H1 (cell line): ENCODE results near the gene ZC3HAV1. TPM values are rescaled to one million over a fixed set of nuclear protein-coding genes. Genes with fewer than 3 reads are reported as not detected.

Source experiments
- CTCF ChIA-PET: fragments of 300-600 bp; sonication (Branson Sonifier 250); formaldehyde crosslinking; loops from one replicate; lab custom pipeline; 2021; ENCODE audit not compliant: partially characterized antibody; lab: Charles Lee
- POLR2A ChIA-PET: fragments of 300-600 bp; sonication (Branson Sonifier 250); formaldehyde crosslinking; loops from one replicate; lab custom pipeline; 2021; ENCODE audit warnings: inconsistent platforms; ENCODE audit not compliant: partially characterized antibody; lab: Charles Lee
- DNase-seq, 2 experiments: peaks; one replicate each; pipeline versions ENCODE4 v3.0.0 to v3.0.0-alpha.2; 2010 to 2022; ENCODE audit warnings: low spot score in 2 of 2, low read depth in 1 of 2, mixed read lengths in 1 of 2
- FAIRE-seq: peaks from 2 replicates; lab custom pipeline; 2011; peaks lifted over from hg19 to GRCh38; lab: Jason Lieb, UNC
- H2AFZ ChIP-seq: 2 replicates; pipeline ENCODE4 v1.8.1; 2012; ENCODE audit warnings: low read length, inconsistent platforms
- H2AK5ac ChIP-seq: 2 replicates; pipeline ENCODE4 v1.6.1; 2013; ENCODE audit warnings: low read depth, low read length
- H2BK120ac ChIP-seq: replicated peaks from 2 replicates; pipeline ENCODE3; 2013; ENCODE audit warnings: low read depth, low read length, inconsistent platforms
- H2BK12ac ChIP-seq: 2 replicates; pipeline ENCODE4 v1.6.1; 2013; ENCODE audit warnings: low read depth, low read length
- H2BK15ac ChIP-seq: 2 replicates; pipeline ENCODE4 v1.6.1; 2013; ENCODE audit warnings: low read length
- H2BK20ac ChIP-seq: 2 replicates; pipeline ENCODE4 v1.6.1; 2013; ENCODE audit warnings: low read length
- H2BK5ac ChIP-seq: 2 replicates; pipeline ENCODE4 v1.6.1; 2013; ENCODE audit warnings: low read depth, low read length
- H3K14ac ChIP-seq: 2 replicates; pipeline ENCODE4 v1.6.1; 2013; ENCODE audit warnings: inconsistent platforms; ENCODE audit not compliant: insufficient read length
- H3K18ac ChIP-seq: 2 replicates; pipeline ENCODE4 v1.6.1; 2013; ENCODE audit warnings: low read length; ENCODE audit errors: extremely low read depth
- H3K23ac ChIP-seq: 2 replicates; pipeline ENCODE4 v1.6.1; 2013; ENCODE audit warnings: inconsistent platforms; ENCODE audit not compliant: insufficient read length
- H3K23me2 ChIP-seq: 2 replicates; pipeline ENCODE4 v1.6.1; 2013; ENCODE audit warnings: low read depth, low read length
- H3K27ac ChIP-seq: 2 replicates; pipeline ENCODE4 v1.6.1; 2011; ENCODE audit warnings: low read depth, low read length, inconsistent platforms
- H3K27me3 ChIP-seq, 4 experiments: replicated peaks in 1 of 4; 1 replicate in 1 of 4; 2 replicates in 3 of 4; pipeline versions ENCODE4 v1.6.1 to v1.8.1; 2011 to 2013; ENCODE audit warnings: low read length in 3 of 4, mild to moderate bottlenecking in 3 of 4, inconsistent platforms in 2 of 4, mixed read lengths in 2 of 4, moderate library complexity in 1 of 4; ENCODE audit not compliant: control insufficient read depth in 3 of 4, insufficient read depth in 3 of 4; ENCODE audit errors: extremely low read depth in 1 of 4
- H3K36me3 ChIP-seq, 4 experiments: 2 replicates each; pipeline versions ENCODE4 v1.6.1 to v1.8.1; 2011 to 2013; ENCODE audit warnings: mild to moderate bottlenecking in 4 of 4, low read length in 3 of 4, moderate library complexity in 2 of 4, control low read depth in 1 of 4, inconsistent platforms in 1 of 4; ENCODE audit not compliant: insufficient read depth in 4 of 4, control insufficient read depth in 2 of 4
- H3K4ac ChIP-seq: replicated peaks from 2 replicates; pipeline ENCODE3; 2013; ENCODE audit warnings: low read length, low read depth, mixed read lengths, inconsistent platforms; ENCODE audit not compliant: insufficient read length
- H3K4me1 ChIP-seq, 4 experiments: replicated peaks in 1 of 4; 1 replicate in 1 of 4; 2 replicates in 3 of 4; pipeline versions ENCODE4 v1.6.1 to v1.8.1; 2011 to 2013; ENCODE audit warnings: low read length in 3 of 4, inconsistent platforms in 2 of 4, mixed read lengths in 1 of 4; ENCODE audit not compliant: insufficient read depth in 4 of 4, control insufficient read depth in 3 of 4
- H3K4me2 ChIP-seq, 2 experiments: 2 replicates each; pipeline versions ENCODE4 v1.6.1 to v1.8.1; 2011 to 2013; ENCODE audit warnings: low read depth in 2 of 2, low read length in 2 of 2, control low read depth in 1 of 2, inconsistent platforms in 1 of 2, mild to moderate bottlenecking in 1 of 2; ENCODE audit not compliant: insufficient read depth in 1 of 2
- H3K4me3 ChIP-seq, 4 experiments: fragments of 200-600, 300-600 bp in 1 of 4; sonication (generic), shearing (Covaris generic), sonication (Bioruptor Twin) in 1 of 4; 2 replicates each; pipeline versions ENCODE4 v1.5.1 to v1.8.1; 2011 to 2016; ENCODE audit warnings: low read length in 4 of 4, low read depth in 3 of 4, control low read depth in 2 of 4, inconsistent platforms in 2 of 4, mild to moderate bottlenecking in 2 of 4, mixed read lengths in 1 of 4, moderate library complexity in 1 of 4; ENCODE audit not compliant: insufficient read depth in 2 of 4; ENCODE audit errors: extremely low read depth in 1 of 4
- H3K56ac ChIP-seq: replicated peaks from 2 replicates; pipeline ENCODE3; 2013; ENCODE audit warnings: low read depth, mild to moderate bottlenecking, mixed read lengths, low read length, inconsistent platforms; ENCODE audit not compliant: insufficient read length
- H3K79me1 ChIP-seq: 2 replicates; pipeline ENCODE4 v1.6.1; 2013; ENCODE audit warnings: low read depth, low read length, control low read depth
- H3K79me2 ChIP-seq, 2 experiments: 2 replicates each; pipeline versions ENCODE4 v1.6.1 to v1.8.1; 2012 to 2013; ENCODE audit warnings: low read length in 2 of 2, mild to moderate bottlenecking in 2 of 2, inconsistent platforms in 1 of 2; ENCODE audit not compliant: insufficient read depth in 2 of 2, control insufficient read depth in 1 of 2
- H3K9ac ChIP-seq, 4 experiments: replicated peaks in 1 of 4; 1 replicate in 1 of 4; 2 replicates in 3 of 4; pipeline versions ENCODE4 v1.6.1 to v1.8.1; 2011 to 2013; ENCODE audit warnings: low read depth in 3 of 4, low read length in 3 of 4, control low read depth in 2 of 4, mild to moderate bottlenecking in 2 of 4, moderate library complexity in 2 of 4, inconsistent platforms in 1 of 4; ENCODE audit errors: extremely low read depth in 1 of 4
- H3K9me3 ChIP-seq, 2 experiments: 2 replicates each; pipeline versions ENCODE4 v1.6.1 to v1.8.1; 2012 to 2013; ENCODE audit warnings: mild to moderate bottlenecking in 2 of 2, moderate library complexity in 2 of 2, control low read depth in 1 of 2, inconsistent platforms in 1 of 2, low read depth in 1 of 2, low read length in 1 of 2, mixed read lengths in 1 of 2; ENCODE audit not compliant: insufficient read depth in 2 of 2
- H4K20me1 ChIP-seq, 2 experiments: replicated peaks in 1 of 2; 2 replicates each; pipeline versions ENCODE3 to v1.8.1; 2011 to 2013; ENCODE audit warnings: inconsistent platforms in 2 of 2, low read length in 2 of 2, mild to moderate bottlenecking in 1 of 2; ENCODE audit not compliant: insufficient read depth in 2 of 2, control insufficient read depth in 1 of 2
- H4K5ac ChIP-seq: 2 replicates; pipeline ENCODE4 v1.6.1; 2013; ENCODE audit warnings: low read length, low read depth, mixed read lengths, inconsistent platforms; ENCODE audit not compliant: insufficient read length
- H4K8ac ChIP-seq: 2 replicates; pipeline ENCODE4 v1.8.0; 2013; ENCODE audit warnings: mild to moderate bottlenecking, moderate library complexity, low read length, inconsistent platforms; ENCODE audit not compliant: insufficient read depth; ENCODE audit errors: extremely low read depth
- H4K91ac ChIP-seq: replicated peaks from 2 replicates; pipeline ENCODE3; 2013; ENCODE audit warnings: low read length, mixed read lengths, inconsistent platforms; ENCODE audit not compliant: insufficient read length
- CBX5 ChIP-seq: fragments of 300-800, 300-1000 bp; sonication (generic); IDR thresholded peaks from 2 replicates; pipeline ENCODE4 v1.7.1; 2016; ENCODE audit warnings: antibody characterized with exemption, low read length, low read depth
- MAX ChIP-seq: IDR thresholded peaks from 2 replicates; pipeline ENCODE4 v1.6.1; 2012; ENCODE audit warnings: inconsistent platforms
- TBP ChIP-seq: IDR thresholded peaks from 2 replicates; pipeline ENCODE4 v1.6.1; 2011; ENCODE audit warnings: low read depth, low read length, improper control_type of control experiment
- YY1 ChIP-seq: IDR thresholded peaks from 2 replicates; pipeline ENCODE4 v1.6.1; 2011; ENCODE audit warnings: low read depth, mild to moderate bottlenecking, low read length
- WGBS, 2 experiments: shearing (Covaris generic) in 1 of 2; methylation state at CpG; one replicate each; pipeline versions ENCODE4 v1.1.6 to v1.1.7; 2013 to 2015; ENCODE audit warnings: low lambda C conversion rate in 2 of 2, mixed read lengths in 2 of 2, inconsistent platforms in 1 of 2, low coverage in 1 of 2, missing lambda C conversion rate in 1 of 2; ENCODE audit not compliant: insufficient replicate concordance in 2 of 2, insufficient coverage in 1 of 2, insufficient read length in 1 of 2; ENCODE audit errors: extremely low coverage in 1 of 2, missing lambda C conversion rate in 1 of 2; 5-methylcytosine and 5-hydroxymethylcytosine counted together
- polyA plus RNA-seq, 7 experiments: library from polyadenylated mRNA; depleted of rRNA in 3 of 7; stranded (reverse) in 5 of 7; unstranded in 2 of 7; fragments of >200 nt in 5 of 7; fragments of 200-250 nt in 2 of 7; gene quantifications; 1 replicate in 5 of 7; 2 replicates in 1 of 7; 4 replicates in 1 of 7; pipeline versions ENCODE4 v1.2.1 to v1.2.3, GENCODE V29; 2011 to 2013; ENCODE audit warnings: missing spikeins in 2 of 7, mixed read lengths in 2 of 7
- total RNA-seq: library from RNA; stranded (reverse); fragmentation: NEBNext Ultra II Directional; extraction: Animal tissue kit (Norgen Biotek cat#: 25700); gene quantifications from 2 replicates; pipeline ENCODE4 v1.2.1, GENCODE V29; 2021

The ZC3HAV1 gene
- total and polyA plus RNA-seq, 2 of the 8 experiments (the other 6 are each of a cell fraction or from before 2014, with no cell fraction given) = 22.5 to 43.4 TPM

GRCh38 chr7:139086454-139086853 is 23.1 kb downstream of the ZC3HAV1 start:
- Histone ChIP-seq H3K27ac (no peak overlapping the region), H3K4me2 (no peak overlapping the region), H4K20me1 (peaks cover 0 to under 1% of the 10 kb centered on the region in 2 experiments), H3K23ac (no peak overlapping the region), H3K9ac (no peak overlapping the region), H4K91ac (no peak overlapping the region), H2BK20ac (no peak overlapping the region), H2BK12ac (no peak overlapping the region), H3K4ac (no peak overlapping the region), H3K14ac (no peak overlapping the region), H3K18ac (no peak overlapping the region), H3K79me2 (no peaks in the 10 kb centered on the region; a peak in 1 of 4 replicates), H3K36me3 (peaks cover 0 to 32% (median 19%) of the 10 kb centered on the region in 4 experiments; a peak in 5 of 8 replicates), H3K23me2 (no peaks in the 10 kb centered on the region), H3K4me3 (no peak overlapping the region), H4K5ac (no peak overlapping the region), H2BK5ac (no peak overlapping the region), H2AK5ac (no peak overlapping the region), H2BK120ac (no peak overlapping the region), H2AFZ (no peak overlapping the region), H3K27me3 (no peaks in the 10 kb centered on the region), H3K79me1 (peaks cover under 1% of the 10 kb centered on the region; the same call in 1 of the 2 replicates), H4K8ac (no peak overlapping the region), H3K56ac (no peak overlapping the region), H2BK15ac (no peak overlapping the region), H3K9me3 (no peaks in the 10 kb centered on the region), H3K4me1 (no peaks in the 10 kb centered on the region)
- 86% methylated on average over 2 of the region's 2 CpGs; no CpG with 5 or more reads in 1 of the 2 experiments for WGBS, 2 experiments
- CTCF ChIA-PET = interaction anchor here (0.6 to 4.1 kb wide), 3 partner anchors 11 to 58 kb away, joined by 3 to 16 read pairs (median 3); no protein-coding TSS in a partner anchor
- FAIRE-seq (no peak), DNase-seq (no peak)
- TF ChIP-seq MAX (no peak), TBP (no peak), CBX5 (no peak), YY1 (no peak)
- POLR2A ChIA-PET = no interaction called here
